Measurements from ENCODE around the gene SEMA3G.

SEMA3G gene
- long read RNA-seq = 0 reads

DNA sequence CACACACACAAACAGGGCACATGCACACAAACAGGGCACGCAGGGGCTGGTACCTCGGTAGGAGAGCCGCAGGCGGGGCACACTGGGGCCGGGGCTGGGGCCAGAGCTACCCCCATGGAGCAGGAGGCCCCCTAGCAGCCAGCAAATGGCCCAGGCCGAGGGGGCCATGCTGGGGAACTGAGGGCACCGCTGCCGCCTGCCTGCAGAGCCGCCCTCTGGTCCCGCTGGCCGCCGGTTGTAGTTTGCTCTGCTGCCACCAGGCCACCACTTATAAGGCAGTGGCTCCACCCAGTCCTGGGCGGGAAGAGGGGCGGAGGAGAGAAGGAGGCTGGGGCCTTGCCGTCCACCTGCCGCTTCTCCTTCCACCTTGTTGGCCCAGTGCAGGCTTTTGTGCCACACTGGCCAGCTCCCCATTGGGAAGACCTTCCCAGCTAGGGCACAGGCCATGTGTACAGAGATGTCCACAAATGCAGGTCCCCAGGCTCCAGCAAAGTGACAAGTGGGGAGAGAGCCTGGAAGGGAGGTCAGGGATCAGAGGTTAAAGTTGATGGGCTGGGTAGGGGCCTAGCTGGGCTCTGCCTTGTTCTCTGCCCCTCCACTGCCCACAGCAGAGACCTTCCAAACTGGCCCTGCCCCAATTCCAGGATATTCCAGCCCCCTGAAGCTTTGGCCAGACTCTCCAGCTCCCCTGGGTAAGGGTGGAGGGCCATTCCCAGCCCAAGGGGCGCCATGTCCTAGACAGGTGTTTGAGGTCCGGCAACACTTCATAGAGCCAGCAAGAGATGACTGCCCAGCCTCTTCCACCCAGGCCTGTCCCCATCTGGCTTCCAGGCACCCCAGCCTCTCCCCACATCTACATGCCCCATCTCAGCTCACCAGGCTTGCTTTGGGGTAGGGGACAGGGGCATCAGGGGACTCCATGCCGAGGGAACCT is at the start of gene SEMA3G:
Gene SEMA3G, minus strand, starts transcription at position 244 of the 934 bp plus-strand sequence. Its CDS starts 76 bp downstream, at position 168.
- peak within 1 kb of the TSS; percentile 50 for H3K4me3 ChIP-seq (replicated peaks; ENCODE audit: insufficient read depth, low read length)

DNA sequence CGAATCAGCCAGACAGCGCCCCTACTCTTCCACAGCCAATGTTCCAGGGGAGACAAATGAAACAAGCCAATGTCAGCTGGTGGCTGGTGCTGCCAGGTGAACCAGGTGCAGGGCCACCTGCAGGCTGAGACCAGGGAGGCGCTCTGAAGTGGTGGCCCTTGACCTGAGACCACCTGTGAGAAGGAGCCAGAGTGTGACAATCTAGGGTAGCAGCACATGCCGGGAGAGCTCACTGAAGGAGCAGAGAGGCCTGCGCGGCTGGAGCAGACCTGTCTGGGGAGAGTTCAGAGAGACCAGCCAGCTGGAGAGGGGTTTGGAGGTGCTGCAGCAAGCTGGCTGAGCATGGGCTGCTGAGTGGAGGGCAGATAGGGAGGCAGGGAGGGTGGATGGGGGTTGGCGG is 49.5 kb upstream of the SEMA3G start:
- no peak overlapping the region for H3K4me3 ChIP-seq (replicated peaks; ENCODE audit: insufficient read depth, low read length)
- TF ChIP-seq SPI1 (IDR thresholded peaks at IDR 0.05; ENCODE audit: borderline replicate concordance, low read depth) (no peak), GABPA (IDR thresholded peaks at IDR 0.05; ENCODE audit: low read depth) (no peak), POLR2AphosphoS5 (IDR thresholded peaks at IDR 0.05; ENCODE audit: low read depth) (no peak)
- TF ChIP-seq, protein P1, sequence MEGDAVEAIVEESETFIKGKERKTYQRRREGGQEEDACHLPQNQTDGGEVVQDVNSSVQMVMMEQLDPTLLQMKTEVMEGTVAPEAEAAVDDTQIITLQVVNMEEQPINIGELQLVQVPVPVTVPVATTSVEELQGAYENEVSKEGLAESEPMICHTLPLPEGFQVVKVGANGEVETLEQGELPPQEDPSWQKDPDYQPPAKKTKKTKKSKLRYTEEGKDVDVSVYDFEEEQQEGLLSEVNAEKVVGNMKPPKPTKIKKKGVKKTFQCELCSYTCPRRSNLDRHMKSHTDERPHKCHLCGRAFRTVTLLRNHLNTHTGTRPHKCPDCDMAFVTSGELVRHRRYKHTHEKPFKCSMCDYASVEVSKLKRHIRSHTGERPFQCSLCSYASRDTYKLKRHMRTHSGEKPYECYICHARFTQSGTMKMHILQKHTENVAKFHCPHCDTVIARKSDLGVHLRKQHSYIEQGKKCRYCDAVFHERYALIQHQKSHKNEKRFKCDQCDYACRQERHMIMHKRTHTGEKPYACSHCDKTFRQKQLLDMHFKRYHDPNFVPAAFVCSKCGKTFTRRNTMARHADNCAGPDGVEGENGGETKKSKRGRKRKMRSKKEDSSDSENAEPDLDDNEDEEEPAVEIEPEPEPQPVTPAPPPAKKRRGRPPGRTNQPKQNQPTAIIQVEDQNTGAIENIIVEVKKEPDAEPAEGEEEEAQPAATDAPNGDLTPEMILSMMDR (IDR thresholded peaks at IDR 0.05; ENCODE audit: insufficient read depth, low read length) = no peak
- TF ChIP-seq, protein P2, sequence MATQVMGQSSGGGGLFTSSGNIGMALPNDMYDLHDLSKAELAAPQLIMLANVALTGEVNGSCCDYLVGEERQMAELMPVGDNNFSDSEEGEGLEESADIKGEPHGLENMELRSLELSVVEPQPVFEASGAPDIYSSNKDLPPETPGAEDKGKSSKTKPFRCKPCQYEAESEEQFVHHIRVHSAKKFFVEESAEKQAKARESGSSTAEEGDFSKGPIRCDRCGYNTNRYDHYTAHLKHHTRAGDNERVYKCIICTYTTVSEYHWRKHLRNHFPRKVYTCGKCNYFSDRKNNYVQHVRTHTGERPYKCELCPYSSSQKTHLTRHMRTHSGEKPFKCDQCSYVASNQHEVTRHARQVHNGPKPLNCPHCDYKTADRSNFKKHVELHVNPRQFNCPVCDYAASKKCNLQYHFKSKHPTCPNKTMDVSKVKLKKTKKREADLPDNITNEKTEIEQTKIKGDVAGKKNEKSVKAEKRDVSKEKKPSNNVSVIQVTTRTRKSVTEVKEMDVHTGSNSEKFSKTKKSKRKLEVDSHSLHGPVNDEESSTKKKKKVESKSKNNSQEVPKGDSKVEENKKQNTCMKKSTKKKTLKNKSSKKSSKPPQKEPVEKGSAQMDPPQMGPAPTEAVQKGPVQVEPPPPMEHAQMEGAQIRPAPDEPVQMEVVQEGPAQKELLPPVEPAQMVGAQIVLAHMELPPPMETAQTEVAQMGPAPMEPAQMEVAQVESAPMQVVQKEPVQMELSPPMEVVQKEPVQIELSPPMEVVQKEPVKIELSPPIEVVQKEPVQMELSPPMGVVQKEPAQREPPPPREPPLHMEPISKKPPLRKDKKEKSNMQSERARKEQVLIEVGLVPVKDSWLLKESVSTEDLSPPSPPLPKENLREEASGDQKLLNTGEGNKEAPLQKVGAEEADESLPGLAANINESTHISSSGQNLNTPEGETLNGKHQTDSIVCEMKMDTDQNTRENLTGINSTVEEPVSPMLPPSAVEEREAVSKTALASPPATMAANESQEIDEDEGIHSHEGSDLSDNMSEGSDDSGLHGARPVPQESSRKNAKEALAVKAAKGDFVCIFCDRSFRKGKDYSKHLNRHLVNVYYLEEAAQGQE (IDR thresholded peaks at IDR 0.05; ENCODE audit: insufficient replicate concordance, low read depth) = no peak
- H3K27me3 ChIP-seq (ENCODE audit: insufficient read depth, poor library complexity, severe bottlenecking) = no peaks in the 10 kb centered on the region
- no peak for DNase-seq (ENCODE audit: low read depth in 1 of 2, low spot score in 1 of 2)
- H3K27ac ChIP-seq (replicated peaks) = no peak overlapping the region

More for the DNA sequence above, at the start of gene SEMA3G:
- DNase-seq (ENCODE audit: low read depth in 1 of 2, low spot score in 1 of 2) = peak; percentile 75 to 87
- no peak within 1 kb of the TSS for H3K27ac ChIP-seq (replicated peaks)
- TF ChIP-seq, protein P2 (IDR thresholded peaks at IDR 0.05; ENCODE audit: insufficient replicate concordance, low read depth) = peak; percentile 18
- TF ChIP-seq POLR2AphosphoS5 (IDR thresholded peaks at IDR 0.05; ENCODE audit: low read depth) = peak; percentile 72; the same call in 1 of the 2 replicates
- TF ChIP-seq GABPA (IDR thresholded peaks at IDR 0.05; ENCODE audit: low read depth) = no peak
- TF ChIP-seq, protein P1 (IDR thresholded peaks at IDR 0.05; ENCODE audit: insufficient read depth, low read length) = no peak
- no peak for TF ChIP-seq SPI1 (IDR thresholded peaks at IDR 0.05; ENCODE audit: borderline replicate concordance, low read depth)
- H3K27me3 ChIP-seq (ENCODE audit: insufficient read depth, poor library complexity, severe bottlenecking) = no peaks in the 10 kb centered on the region

DNA sequence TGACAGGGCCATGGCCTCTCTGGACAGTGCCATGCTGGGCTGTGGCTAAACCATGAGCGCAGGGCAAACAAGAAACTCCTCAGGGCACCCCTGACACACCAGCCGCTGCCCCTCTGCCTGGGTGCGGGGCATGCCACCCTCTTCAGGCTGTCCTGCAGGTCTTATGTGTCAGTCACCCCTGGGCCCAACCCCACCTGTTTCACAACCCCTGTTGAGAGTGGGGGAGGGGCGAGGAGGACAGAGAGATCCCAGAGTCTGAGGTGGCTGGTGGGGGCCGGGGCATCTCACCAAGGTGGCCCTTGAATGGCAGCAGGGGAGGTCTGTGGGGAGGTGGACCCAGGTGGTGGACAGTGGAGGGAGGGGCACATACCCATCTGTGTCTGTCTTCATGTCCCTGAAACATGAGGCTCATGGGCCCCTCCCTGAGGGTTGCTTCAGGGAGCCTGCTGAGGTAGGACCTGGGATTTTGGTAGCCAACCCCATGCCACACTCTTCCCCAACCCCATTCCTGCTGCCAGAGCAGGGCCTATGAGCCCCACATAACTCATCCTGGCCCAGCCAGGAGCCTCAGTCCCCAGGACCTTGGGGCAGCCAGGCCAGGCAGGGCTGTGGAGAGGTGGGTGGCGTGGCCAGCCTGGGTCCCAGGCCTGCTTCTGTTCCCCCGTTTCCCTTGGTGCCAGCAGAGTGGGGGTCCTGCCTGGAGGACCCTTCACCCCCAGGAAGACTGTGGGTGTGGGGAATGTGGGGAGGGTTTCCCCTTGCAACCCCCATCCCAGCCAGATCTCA is 48.5 kb upstream of the SEMA3G start:
- no peak for DNase-seq (ENCODE audit: low read depth in 1 of 2, low spot score in 1 of 2)
- Histone ChIP-seq H3K27ac (replicated peaks) (no peak overlapping the region), H3K27me3 (ENCODE audit: insufficient read depth, poor library complexity, severe bottlenecking) (no peaks in the 10 kb centered on the region), H3K4me3 (replicated peaks; ENCODE audit: insufficient read depth, low read length) (no peak overlapping the region)
- TF ChIP-seq SPI1 (IDR thresholded peaks at IDR 0.05; ENCODE audit: borderline replicate concordance, low read depth) = no peak
- TF ChIP-seq POLR2AphosphoS5 (IDR thresholded peaks at IDR 0.05; ENCODE audit: low read depth) = 0 out of 2 replicates have a peak, but pooled peaks have one; percentile 16

DNA sequence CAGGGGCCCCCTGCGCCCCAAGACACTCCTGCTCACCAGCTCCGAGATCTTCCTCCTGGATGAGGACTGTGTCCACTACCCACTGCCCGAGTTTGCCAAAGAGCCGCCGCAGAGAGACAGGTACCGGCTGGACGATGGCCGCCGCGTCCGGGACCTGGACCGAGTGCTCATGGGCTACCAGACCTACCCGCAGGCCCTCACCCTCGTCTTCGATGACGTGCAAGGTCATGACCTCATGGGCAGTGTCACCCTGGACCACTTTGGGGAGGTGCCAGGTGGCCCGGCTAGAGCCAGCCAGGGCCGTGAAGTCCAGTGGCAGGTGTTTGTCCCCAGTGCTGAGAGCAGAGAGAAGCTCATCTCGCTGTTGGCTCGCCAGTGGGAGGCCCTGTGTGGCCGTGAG is 47.2 kb upstream of the SEMA3G start:
- no peaks in the 10 kb centered on the region for H3K27me3 ChIP-seq (ENCODE audit: insufficient read depth, poor library complexity, severe bottlenecking)
- H3K4me3 ChIP-seq (replicated peaks; ENCODE audit: insufficient read depth, low read length) = no peak overlapping the region
- no peak for DNase-seq (ENCODE audit: low read depth in 1 of 2, low spot score in 1 of 2)
- no peak overlapping the region for H3K27ac ChIP-seq (replicated peaks)
- TF ChIP-seq GABPA (IDR thresholded peaks at IDR 0.05; ENCODE audit: low read depth) (no peak), SPI1 (IDR thresholded peaks at IDR 0.05; ENCODE audit: borderline replicate concordance, low read depth) (no peak), POLR2AphosphoS5 (IDR thresholded peaks at IDR 0.05; ENCODE audit: low read depth) (no peak)
- TF ChIP-seq, protein P1 (IDR thresholded peaks at IDR 0.05; ENCODE audit: insufficient read depth, low read length) = no peak
- TF ChIP-seq, protein P2 (IDR thresholded peaks at IDR 0.05; ENCODE audit: insufficient replicate concordance, low read depth) = no peak

All from HL-60 (cell line).